WI38 (cell line): ENCODE measurements around the gene EPB42.

Experiments
- H3K4me3 ChIP-seq: 2 replicates; pipeline ENCODE4 v1.5.1; 2011; ENCODE audit warnings: low read depth, mild to moderate bottlenecking, control low read depth, low read length
- TF ChIP-seq, protein P1 (sequence below): IDR thresholded peaks from 2 replicates; pipeline ENCODE4 v1.5.1; 2012; ENCODE audit warnings: low read depth, mild to moderate bottlenecking, control low read depth, low read length

EPB42 gene

DNA sequence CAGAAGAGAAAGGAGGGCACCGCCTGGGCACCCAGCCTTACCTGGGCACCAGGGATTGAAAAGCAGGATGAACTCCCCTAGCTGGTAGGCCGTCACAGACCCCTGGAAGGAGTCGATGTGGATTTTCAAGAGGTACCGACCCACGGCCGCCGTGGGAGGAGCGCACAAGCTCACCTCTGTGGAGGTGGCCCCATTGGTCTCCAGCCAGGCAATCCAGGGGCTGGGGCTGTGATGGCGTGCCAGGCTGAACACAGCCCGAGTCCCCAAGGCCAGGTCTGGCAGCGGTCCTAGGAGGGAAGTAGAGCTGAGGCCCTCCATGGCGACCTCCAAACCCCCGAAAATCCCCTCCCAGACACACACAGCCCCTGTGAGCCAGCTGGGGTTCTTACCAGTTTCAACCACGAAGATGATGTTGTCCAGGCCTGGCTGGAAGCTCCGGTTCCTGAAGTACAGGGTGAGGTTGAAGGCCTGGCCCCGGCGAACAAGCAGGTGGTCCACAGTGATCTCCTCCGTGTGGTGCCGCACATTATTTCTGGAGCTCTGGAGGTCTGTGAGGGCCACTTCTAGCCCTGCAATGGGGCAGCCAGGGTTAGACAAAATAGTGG, 39.3 kb upstream of the EPB42 start:
- H3K4me3 ChIP-seq = no peak overlapping the region
- TF ChIP-seq, protein P1, sequence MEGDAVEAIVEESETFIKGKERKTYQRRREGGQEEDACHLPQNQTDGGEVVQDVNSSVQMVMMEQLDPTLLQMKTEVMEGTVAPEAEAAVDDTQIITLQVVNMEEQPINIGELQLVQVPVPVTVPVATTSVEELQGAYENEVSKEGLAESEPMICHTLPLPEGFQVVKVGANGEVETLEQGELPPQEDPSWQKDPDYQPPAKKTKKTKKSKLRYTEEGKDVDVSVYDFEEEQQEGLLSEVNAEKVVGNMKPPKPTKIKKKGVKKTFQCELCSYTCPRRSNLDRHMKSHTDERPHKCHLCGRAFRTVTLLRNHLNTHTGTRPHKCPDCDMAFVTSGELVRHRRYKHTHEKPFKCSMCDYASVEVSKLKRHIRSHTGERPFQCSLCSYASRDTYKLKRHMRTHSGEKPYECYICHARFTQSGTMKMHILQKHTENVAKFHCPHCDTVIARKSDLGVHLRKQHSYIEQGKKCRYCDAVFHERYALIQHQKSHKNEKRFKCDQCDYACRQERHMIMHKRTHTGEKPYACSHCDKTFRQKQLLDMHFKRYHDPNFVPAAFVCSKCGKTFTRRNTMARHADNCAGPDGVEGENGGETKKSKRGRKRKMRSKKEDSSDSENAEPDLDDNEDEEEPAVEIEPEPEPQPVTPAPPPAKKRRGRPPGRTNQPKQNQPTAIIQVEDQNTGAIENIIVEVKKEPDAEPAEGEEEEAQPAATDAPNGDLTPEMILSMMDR = no peak

DNA sequence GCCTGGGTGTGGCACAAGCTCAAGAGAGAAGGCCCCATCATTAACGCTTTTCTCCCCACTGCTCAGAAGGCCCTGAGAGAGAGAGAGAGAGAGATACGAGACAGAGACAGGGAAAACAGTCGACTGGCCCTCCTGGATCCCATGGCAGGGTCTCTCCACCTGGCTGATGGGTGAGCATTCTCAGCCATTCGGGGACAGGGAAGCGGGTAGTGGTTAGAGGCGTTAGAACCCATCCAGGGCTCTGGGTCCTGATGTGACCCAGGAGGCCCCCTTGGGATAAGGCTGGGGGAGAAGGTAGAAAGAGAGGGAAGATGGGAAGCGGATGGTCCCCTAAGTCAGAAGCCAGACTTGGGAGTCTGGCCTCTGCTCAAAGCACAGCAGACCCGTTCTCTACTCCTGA, 38.0 kb upstream of the EPB42 start:
- TF ChIP-seq, protein P1 = no peak

DNA sequence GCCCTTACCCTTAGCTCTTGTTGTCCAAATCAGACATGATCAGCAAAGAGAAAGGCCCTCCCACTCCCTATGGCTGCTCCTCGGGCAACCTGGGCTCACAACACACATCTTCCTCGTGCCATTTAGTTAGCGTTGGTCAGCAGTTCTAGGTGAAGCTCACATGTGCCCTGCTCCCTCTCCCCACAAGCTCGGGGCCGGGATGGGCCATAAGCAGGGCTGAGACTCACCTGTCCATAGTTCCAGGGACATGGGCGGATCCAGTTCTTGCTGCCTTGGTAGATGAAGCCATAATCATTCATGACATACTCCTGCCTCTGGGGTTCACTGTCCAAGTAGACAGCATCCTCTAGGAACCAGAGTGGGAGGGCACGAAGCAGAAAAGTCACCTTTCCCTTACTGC, 35.5 kb upstream of the EPB42 start:
- TF ChIP-seq, protein P1 = no peak

More for the DNA sequence above, 38.0 kb upstream of the EPB42 start:
- H3K4me3 ChIP-seq = no peak overlapping the region

DNA sequence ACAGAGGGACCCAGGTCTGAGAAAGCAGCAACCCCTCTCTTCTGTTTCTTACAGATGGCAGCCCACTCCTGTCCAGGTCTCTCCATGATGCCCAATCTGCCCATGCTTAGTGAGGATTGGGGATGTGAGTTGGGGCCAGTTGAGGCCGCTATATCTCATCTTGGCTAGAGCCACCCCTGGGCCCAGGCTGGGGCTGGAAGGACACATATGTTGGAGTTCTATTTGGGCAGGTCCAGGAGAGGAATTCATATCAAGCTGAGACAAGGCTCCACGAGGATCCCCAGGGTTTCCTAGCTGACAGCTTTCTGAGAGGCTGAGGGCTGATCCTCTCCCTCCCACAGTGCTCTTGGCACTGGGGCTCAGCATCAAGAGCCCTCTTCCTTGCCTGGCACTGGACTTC, 34.6 kb upstream of the EPB42 start:
- no peak overlapping the region for H3K4me3 ChIP-seq
- TF ChIP-seq, protein P1 = no peak

More for the DNA sequence above, 35.5 kb upstream of the EPB42 start:
- no peak overlapping the region for H3K4me3 ChIP-seq

DNA sequence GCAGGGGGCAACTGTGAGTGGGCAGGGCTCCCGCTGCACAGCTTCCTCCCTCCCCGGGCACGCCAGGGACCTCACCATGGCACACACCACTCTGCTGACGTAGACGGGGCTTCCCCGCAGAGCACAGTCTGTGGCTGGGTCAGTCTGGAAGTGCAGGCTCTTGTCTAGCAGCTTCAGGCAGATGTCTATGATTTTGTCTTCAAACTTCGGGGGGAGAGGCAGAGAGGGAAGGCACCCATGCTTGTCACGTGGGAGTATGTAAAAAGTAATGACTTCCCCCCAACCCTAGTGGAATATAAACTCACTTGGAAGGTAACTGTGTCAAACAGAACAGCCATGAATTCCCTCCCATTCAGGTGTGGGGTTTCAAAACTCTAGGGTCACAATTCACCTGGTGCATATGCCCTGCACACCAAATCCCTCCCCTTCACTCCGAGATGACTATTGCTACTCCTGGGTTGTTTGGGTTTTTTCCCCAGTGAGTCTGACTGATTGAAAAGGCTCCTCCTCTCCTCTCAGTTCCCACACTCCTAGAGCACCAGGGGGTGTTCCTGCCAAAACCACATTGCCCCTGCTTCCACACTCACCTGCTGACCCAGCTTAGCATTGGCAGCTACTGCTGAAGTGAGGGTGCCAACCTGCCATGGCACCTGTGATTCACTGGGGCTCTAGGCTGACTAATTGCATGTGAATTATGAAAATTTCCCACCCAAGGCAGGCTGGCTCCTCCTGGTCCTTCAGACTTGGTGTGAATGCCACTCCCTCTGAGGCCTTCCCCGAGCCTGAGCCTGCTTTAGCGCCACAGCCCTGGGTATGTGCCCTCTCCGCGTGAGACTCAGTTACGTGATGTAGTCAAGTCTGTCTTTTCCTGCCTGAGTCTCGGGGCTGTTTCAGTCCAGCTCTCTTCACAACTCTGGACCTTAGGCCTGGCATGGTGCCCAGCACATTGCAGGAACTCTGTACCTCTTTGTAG, 32.9 kb upstream of the EPB42 start:
- H3K4me3 ChIP-seq = no peak overlapping the region
- TF ChIP-seq, protein P1 = no peak

DNA sequence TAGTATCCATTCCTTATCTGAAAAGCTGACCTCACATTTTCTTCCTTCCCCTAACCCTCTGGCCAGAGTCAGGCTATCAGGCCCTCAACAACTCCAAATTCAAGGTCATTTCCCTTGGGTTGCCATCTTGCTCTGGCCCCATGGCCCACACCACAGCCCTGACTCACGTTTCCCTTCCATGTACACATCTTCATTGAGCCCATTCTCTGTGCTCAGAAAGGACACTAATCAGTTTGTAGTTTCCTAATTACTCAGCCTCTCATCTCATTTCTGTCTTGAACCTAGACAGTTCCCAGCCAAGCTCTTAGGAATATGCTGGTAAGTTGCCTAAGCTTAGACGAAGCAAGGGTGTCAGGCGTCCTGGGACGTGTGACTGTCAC, 31.0 kb upstream of the EPB42 start:
- TF ChIP-seq, protein P1 = no peak
- H3K4me3 ChIP-seq = no peak overlapping the region
